ENCODE results near the gene AGL.
"Not testable (repeated sequence)": the region's sequence is repeated elsewhere in the genome, so short reads cannot be mapped to it uniquely, and the experiment has no call there.

AGL gene

GRCh38 chr1:99849744-99850458, at the start of gene AGL:
TSS of gene AGL (plus strand) at chr1:99850361. CDS start at chr1:99851043, 682 bp downstream.
- peak; percentile 73 for DNase-seq

GRCh38 chr1:99801584-99801983, 48.6 kb upstream of the AGL start:
- no peak for DNase-seq

DNA sequence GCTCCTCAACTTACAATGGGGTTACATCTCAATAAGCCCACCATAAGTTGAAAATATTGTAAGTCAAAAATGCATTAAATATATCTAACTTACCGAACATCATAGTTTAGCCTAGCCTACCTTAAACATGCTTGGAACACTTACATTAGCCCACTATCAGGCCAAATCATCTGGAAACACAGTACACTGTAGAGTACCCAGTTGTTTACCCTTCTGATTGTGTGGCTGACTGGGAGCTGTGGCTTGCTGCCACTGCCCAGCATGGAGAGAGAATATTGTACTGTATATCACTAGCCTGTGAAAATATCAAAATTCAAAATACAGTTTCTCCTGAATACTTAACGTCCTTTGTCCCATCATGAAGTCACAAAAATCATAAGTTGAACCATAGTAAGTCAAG, 43.3 kb upstream of the AGL start:
- no peak for DNase-seq

GRCh38 chr1:99808391-99809115, 41.6 kb upstream of the AGL start:
- peak; percentile 65 for DNase-seq

- no peak for DNase-seq
Measured at GRCh38 chr1:99811075-99811474, 39.1 kb upstream of the AGL start.

DNA sequence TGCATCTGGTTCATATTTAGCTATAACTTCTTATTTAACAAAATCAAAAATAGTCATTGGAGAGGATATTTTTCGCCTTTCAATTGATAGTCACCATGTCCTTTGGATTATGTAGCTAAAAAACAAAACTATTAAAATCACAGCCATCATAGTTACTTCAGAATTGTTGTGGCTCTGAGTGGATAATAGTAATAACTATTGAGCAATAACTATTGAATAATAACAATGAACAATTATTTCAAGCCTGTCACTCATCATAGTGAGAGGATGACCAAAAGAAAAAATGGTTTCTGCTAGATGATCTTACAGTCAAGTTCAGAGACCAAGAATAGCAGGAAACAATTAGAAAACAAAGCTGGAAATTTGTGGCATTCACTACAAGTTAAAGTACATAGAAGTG, 38.4 kb upstream of the AGL start:
- no peak for DNase-seq

GRCh38 chr1:99814373-99814900, 35.7 kb upstream of the AGL start:
- DNase-seq: no peak

DNA sequence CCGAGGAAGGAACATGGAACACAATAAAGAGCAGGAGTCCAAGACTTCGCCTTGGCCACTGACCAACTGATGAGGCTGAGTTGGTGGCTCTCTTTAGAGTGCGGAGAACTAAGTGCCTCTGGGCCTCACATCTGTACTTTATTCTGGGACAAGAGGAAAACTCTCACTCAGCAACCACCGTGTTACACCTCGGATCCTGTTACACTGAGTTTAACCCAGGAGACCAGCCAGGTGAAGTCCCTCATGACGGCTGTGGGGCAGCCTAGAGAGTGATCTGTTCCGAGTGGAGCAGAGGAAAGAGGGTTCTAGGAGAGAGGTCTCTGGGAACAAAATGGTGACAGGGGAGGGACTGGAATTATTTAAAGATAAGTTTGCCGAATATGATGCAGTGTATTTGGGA, 33.5 kb upstream of the AGL start:
- DNase-seq: no peak

DNA sequence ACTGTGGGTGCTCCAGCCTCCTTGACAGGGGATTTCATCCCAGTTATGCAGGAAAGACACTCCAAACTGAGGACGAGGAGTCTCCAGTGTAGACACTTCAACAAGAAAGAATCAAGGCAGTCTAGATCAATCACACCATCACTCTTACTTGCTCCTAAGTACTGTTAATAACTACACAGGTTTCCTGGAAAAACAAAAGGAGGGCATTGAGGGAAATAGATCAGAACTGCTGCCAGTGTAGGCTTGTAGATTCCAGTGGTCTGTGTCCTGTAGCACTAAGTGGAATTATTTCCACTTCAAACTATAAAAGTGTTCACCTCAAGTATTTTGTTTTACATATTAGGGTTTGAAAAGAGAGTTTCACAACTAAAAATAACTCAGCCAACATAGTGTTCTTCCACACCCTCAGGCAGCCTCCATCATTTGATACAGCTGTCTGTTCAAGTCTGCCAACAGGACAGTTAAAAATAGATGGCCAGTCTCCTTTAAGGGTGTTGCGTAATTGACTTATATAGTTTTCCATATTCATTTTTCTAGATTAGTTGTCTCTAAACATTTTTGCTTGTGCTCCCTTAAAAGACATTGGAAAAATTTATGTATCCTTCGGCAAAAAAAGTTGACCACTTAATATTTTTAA, 32.0 kb upstream of the AGL start:
- DNase-seq: no peak

DNA sequence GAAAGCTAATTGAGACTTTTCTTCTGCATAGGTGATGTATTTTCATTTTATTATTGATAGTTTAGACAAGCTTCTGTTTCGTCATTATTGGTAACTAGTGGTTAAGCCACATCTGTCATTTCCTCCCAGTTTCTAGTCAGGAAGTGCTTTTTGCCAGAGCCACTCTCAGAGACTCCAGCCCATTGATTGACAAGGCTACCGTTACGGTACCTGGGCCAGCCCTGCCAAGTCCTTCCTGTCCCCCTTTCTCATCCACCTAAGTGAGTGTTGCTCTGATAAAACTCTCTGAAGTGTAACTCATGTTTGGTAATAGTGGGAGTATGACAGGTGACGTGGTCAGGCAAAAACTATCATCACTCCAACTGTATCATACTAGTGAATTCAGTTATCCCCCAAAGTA, 29.6 kb upstream of the AGL start:
- DNase-seq: no peak

- no peak for DNase-seq
Measured at GRCh38 chr1:99825098-99825497, 25.1 kb upstream of the AGL start.

- DNase-seq: no peak
Measured at GRCh38 chr1:99825702-99826101, 24.5 kb upstream of the AGL start.

DNA sequence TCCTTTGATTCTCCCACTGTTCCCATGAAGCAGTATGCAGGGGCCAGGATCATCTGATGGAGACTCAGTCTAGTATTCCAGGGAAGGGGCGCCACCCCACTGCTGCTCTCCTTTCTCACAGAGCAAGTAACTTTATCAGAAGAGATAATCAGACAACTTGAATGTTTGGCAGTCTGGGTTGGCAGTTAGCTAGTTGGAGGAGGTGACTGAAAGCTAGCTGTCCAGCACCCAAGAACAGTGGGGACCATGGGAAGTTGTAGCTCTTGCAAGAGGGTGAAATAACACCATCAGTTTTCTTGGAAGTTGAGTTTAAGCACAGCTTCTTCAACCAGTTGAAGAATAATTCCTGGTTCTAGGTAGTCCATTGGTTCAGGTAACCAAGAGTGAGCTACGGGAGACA, 22.2 kb upstream of the AGL start:
- DNase-seq: no peak

DNA sequence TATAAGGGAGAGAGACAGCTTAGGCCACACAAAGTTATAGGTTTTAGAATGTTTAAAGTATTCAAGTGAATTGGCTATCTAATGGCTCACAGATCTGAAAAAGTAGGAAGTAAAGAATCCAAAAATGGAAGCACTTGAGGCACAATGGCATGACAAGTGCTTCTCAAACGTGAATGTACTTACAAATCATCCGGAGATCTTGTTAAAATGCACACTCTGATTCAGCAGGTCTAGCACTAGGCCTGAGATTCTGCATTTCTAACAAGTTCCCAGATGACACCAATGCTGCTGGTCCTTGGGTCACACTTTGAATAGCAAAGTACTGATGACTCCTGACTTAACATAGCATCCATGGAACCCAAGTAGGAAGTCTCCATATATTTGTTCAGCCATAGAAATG, 20.9 kb upstream of the AGL start:
- DNase-seq: no peak

DNA sequence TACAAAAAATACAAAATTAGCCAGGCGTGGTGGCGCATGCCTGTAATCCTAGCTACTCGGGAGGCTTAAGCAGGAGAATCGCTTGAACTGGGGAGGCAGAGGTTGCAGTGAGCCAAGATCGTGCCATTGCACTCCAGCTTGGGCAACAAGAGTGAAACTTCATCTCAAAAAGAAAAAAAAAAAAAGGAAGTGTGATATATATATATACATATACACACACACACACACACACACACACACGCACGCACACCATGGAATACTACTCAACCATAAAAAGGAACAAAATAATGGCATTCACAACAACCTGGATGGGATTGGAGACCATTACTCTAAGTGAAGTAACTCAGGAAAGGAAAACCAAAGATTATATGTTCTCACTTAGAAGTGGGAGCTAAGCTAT, 16.2 kb upstream of the AGL start:
- DNase-seq: not testable (repeated sequence)

DNA sequence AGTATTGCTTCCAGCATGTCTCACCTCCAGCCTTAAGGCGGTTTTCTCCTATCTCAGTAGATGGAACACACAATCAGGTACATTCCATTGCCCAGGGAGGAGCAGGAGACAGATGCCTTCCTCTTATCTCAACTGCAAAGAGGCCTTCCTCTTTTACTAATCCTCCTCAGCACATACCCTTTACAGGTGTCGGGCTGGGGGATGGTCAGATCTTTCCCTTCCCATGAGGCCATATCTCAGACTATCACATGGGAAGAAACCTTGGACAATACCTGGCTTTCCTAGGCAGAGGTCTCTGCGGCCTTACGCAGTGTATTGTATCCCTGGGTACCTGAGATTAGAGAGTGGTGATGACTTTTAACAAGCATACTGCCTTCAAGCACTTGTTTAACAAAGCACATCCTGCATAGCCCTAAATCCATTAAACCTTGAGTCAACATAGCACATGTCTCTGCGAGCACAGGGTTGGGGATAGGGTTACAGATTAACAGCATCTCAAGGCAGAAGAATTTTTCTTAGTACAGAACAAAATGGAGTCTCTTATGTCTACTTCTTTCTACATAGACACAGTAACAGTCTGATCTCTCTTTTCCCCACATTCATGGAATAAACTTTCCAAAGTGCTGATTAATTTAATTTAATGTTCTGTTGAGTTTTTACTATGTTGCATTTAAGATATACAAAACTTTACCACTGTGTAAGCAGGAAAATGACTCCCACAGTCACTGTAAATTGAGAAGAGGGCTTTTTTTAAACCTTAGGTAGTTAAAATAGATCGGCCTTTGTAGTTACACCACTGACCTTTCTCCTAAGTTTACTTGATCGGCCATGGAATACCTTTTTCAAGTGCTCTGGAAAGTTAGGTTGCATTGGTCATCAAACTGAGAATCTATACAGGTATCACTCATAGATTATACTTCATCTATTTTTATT, 13.7 kb upstream of the AGL start:
- peak; percentile 67 for DNase-seq

DNA sequence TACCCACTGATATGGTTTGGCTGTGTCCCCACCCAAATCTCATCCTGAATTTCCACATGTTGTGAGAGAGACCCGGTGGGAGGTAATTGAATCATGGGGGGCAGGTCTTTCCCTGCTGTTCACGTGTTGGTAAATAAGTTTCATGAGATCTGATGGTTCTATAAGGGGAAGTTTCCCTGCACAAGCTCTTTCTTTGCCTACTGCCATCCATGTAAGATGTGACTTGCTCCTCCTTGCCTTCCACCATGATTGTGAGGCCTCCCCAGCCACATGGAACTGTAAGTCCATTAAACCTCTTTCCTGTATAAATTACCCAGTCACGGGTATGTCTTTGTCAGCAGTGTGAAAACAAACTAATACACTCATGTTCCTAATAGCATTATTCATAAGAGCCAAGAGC, 9.8 kb upstream of the AGL start:
- not testable (repeated sequence) for DNase-seq

DNA sequence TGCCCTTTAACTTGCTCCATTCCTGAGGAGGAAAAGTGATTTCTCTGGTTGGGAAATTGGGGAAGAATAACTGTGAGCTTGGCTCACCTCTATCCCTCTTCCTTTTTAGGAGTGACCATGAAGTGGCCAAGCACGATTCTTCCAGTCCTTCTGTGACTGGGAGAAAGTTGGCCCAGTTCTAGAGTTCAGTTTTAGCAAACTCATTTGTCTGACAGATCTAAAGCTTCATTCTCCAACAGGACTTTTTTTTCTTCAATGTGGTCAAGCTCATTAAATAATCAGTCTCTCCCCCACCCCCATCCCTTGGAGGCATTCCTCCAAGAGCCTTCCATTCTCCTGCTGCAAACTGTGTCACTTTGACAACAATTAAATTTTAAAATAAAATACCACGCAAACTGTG, 6.4 kb upstream of the AGL start:
- no peak for DNase-seq

- not testable (repeated sequence) for DNase-seq
Measured at GRCh38 chr1:99845201-99845600, 5.0 kb upstream of the AGL start.

- no peak for DNase-seq
Measured at GRCh38 chr1:99849413-99849743, 783 bp upstream of the AGL start.

DNA sequence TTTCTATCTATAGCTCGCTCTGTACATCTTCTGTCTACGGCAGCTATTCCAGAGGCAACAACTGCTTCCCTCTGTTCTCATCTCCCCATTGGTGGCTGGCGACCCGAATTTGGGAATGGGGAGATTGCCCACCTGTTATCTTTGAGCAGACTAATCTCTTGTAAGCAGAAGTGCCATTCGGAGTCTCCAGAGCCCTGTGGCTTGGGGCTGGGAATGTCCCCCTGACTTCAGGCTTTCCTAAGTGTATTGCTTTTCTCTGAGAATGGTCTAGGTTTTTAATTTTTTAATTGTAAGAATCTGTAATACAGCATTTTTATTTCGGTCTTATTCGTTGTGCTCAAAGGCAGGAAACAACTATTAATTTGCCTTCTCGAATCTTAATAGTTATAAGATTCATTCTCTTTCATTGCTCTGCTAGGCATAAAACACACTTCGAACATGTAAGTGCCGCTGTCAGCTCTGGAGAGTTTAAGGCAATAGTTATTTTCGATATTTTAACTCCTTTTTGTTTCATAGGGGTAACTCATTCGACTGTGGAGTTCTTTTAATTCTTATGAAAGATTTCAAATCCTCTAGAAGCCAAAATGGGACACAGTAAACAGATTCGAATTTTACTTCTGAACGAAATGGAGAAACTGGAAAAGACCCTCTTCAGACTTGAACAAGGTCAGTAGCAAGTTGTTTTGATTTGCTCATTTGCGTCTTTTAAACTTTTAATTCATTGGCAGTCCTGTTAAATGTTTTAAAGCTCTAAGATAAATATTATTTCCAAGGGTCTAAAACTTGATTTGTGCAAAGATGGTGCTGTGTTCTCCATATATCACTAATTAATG, 514 bp downstream of the AGL start:
- no peak for DNase-seq

- no peak for DNase-seq
Measured at GRCh38 chr1:99851850-99852454, 1.8 kb downstream of the AGL start.
